ENCODE results near the gene CACHD1. TPM values are rescaled to one million over a fixed set of nuclear protein-coding genes. Genes with fewer than 3 reads are reported as not detected.

Gene CACHD1
- total and polyA plus RNA-seq, 3 donors from 2014 or later: 7.4 to 10.3 (median 8.3) TPM

GRCh38 chr1:64663668-64664067 lies 193.7 kb downstream of the CACHD1 start:
- TF ChIP-seq CTCF (IDR thresholded peaks at IDR 0.05): no peak
- TF ChIP-seq POLR2A (IDR thresholded peaks at IDR 0.05): no peak
- H3K36me3 ChIP-seq (ENCODE audit: low read depth, missing control alignments): no peaks in the 10 kb centered on the region
- H3K27ac ChIP-seq: no peak overlapping the region
- no peaks in the 10 kb centered on the region for H3K27me3 ChIP-seq
- no peaks in the 10 kb centered on the region for H3K4me1 ChIP-seq
- no peak overlapping the region for H3K4me3 ChIP-seq
- H3K9me3 ChIP-seq: no peaks in the 10 kb centered on the region
- WGBS, 2 donors: 79 to 85% methylated on average over 7 of the region's 7 CpGs
- intact Hi-C loops (cut with DNase I; ENCODE audit: low total_unique reads): no loop called here
- no peak for DNase-seq

GRCh38 chr1:64664299-64664698 lies 194.4 kb downstream of the CACHD1 start:
- intact Hi-C loops (cut with DNase I; ENCODE audit: low total_unique reads): no loop called here
- no peak overlapping the region for H3K27ac ChIP-seq

GRCh38 chr1:64669098-64669675 lies 199.3 kb downstream of the CACHD1 start:
- Histone ChIP-seq H3K36me3 (ENCODE audit: low read depth, missing control alignments) (no peaks in the 10 kb centered on the region), H3K4me3 (no peak overlapping the region), H3K27ac (no peak overlapping the region), H3K4me1 (no peaks in the 10 kb centered on the region), H3K27me3 (no peaks in the 10 kb centered on the region), H3K9me3 (no peaks in the 10 kb centered on the region)
- DNase-seq: no peak
- TF ChIP-seq POLR2A (IDR thresholded peaks at IDR 0.05): no peak
- TF ChIP-seq CTCF (IDR thresholded peaks at IDR 0.05): no peak
- intact Hi-C loops (cut with DNase I; ENCODE audit: low total_unique reads): no loop called here
- 85 to 89% methylated on average over 3 of the region's 3 CpGs for WGBS, 2 donors

More at GRCh38 chr1:64664299-64664698, 194.4 kb downstream of the CACHD1 start:
- Histone ChIP-seq H3K36me3 (ENCODE audit: low read depth, missing control alignments) (no peaks in the 10 kb centered on the region), H3K9me3 (no peaks in the 10 kb centered on the region), H3K4me1 (no peaks in the 10 kb centered on the region), H3K27me3 (no peaks in the 10 kb centered on the region), H3K4me3 (no peak overlapping the region)
- no peak for DNase-seq
- WGBS, 2 donors: 87 to 93% methylated on average over 6 of the region's 6 CpGs
- TF ChIP-seq CTCF (IDR thresholded peaks at IDR 0.05): no peak
- TF ChIP-seq POLR2A (IDR thresholded peaks at IDR 0.05): no peak

GRCh38 chr1:64675718-64676345 lies 205.9 kb downstream of the CACHD1 start:
- 71 to 75% methylated on average over 4 of the region's 4 CpGs for WGBS, 2 donors
- no peaks in the 10 kb centered on the region for H3K27me3 ChIP-seq
- DNase-seq: no peak
- no peaks in the 10 kb centered on the region for H3K4me1 ChIP-seq
- intact Hi-C loops (cut with DNase I; ENCODE audit: low total_unique reads): no loop called here
- H3K9me3 ChIP-seq: no peaks in the 10 kb centered on the region
- no peak overlapping the region for H3K27ac ChIP-seq
- TF ChIP-seq CTCF (IDR thresholded peaks at IDR 0.05) (peak; percentile 16 to 69 (median 18)), POLR2A (IDR thresholded peaks at IDR 0.05) (no peak)
- H3K4me3 ChIP-seq: no peak overlapping the region
- no peaks in the 10 kb centered on the region for H3K36me3 ChIP-seq (ENCODE audit: low read depth, missing control alignments)

- 89 to 98% methylated on average over 4 of the region's 4 CpGs for WGBS, 2 donors
- Histone ChIP-seq H3K4me1 (no peaks in the 10 kb centered on the region), H3K9me3 (no peaks in the 10 kb centered on the region), H3K27ac (no peak overlapping the region), H3K36me3 (ENCODE audit: low read depth, missing control alignments) (no peaks in the 10 kb centered on the region), H3K27me3 (no peaks in the 10 kb centered on the region), H3K4me3 (no peak overlapping the region)
- DNase-seq: no peak
- TF ChIP-seq POLR2A (IDR thresholded peaks at IDR 0.05): no peak
- TF ChIP-seq CTCF (IDR thresholded peaks at IDR 0.05): no peak
- intact Hi-C loops (cut with DNase I; ENCODE audit: low total_unique reads): no loop called here
Measured at GRCh38 chr1:64676386-64676785, 206.5 kb downstream of the CACHD1 start.
